Suprapubic skin (tissue), 4 donors: ENCODE measurements around the gene MVD.

Experiments
- POLR2A ChIP-seq, 2 donors: fragments of 450-650 bp; IDR thresholded peaks; one replicate each; pipeline ENCODE4 v1.6.1; 2017; ENCODE audit warnings: antibody characterized with exemption in 2 of 2, mild to moderate bottlenecking in 2 of 2, moderate library complexity in 2 of 2
- POLR2AphosphoS5 ChIP-seq, 3 donors: sonication (generic); formaldehyde crosslinking; IDR thresholded peaks; one replicate each; pipeline ENCODE4 v1.6.1; 2017; ENCODE audit warnings: antibody characterized with exemption in 3 of 3

- TF ChIP-seq POLR2A (IDR thresholded peaks at IDR 0.05): no peak
- no peak for TF ChIP-seq POLR2AphosphoS5 (IDR thresholded peaks at IDR 0.05)
Measured at GRCh38 chr16:88638323-88639230, 24.3 kb downstream of the MVD start, which contains the start of gene IL17C.
